BE2C (cell line): Measurements from ENCODE around the gene FGF14.

ENCODE experiments used
- DNase-seq: peaks from one replicate; pipeline ENCODE4 v3.0.0-alpha.2; 2020
- H3K27me3 ChIP-seq: fragments of 250-450 bp; sonication (Bioruptor Pico); 2 replicates; pipeline ENCODE4 v1.5.1; 2020; ENCODE audit warnings: mild to moderate bottlenecking
- H3K36me3 ChIP-seq: fragments of 250-450 bp; sonication (Bioruptor Pico); 2 replicates; pipeline ENCODE4 v1.5.1; 2020; ENCODE audit warnings: mild to moderate bottlenecking
- H3K4me1 ChIP-seq: fragments of 250-450 bp; sonication (Bioruptor Pico); 2 replicates; pipeline ENCODE4 v1.5.1; 2020
- H3K4me3 ChIP-seq: 2 replicates; pipeline ENCODE4 v1.5.1; 2011; ENCODE audit warnings: low read depth, low read length
- H3K9me3 ChIP-seq: fragments of 250-450 bp; sonication (Bioruptor Pico); 2 replicates; pipeline ENCODE4 v1.5.1; 2020
- TF ChIP-seq, protein P1 (sequence below): IDR thresholded peaks from 2 replicates; pipeline ENCODE4 v1.5.1; 2012; ENCODE audit warnings: mild to moderate bottlenecking, low read depth, low read length

FGF14 gene

DNA sequence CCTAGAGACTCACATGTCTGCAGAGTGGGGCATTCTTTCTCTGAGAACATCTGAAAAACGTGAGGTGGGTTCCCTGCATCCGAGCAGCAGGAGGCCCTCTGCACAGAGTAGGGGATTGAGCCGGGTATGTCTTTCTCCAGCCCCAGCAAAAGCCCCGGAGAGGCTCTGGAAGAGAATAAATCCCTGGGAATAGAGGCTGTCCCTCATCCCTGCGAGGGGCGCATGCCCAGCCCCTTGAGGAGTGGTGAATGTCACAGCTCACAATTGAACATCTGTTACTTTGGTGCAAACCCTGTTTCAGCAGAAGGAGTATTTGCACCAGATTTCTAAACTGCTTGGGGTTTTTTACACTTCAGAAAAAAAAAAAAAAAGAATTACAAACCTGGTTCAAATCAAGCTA lies 164.6 kb downstream of the FGF14 start:
- Histone ChIP-seq H3K4me3 (no peak overlapping the region), H3K27me3 (no peaks in the 10 kb centered on the region), H3K4me1 (peaks cover 21% of the 10 kb centered on the region), H3K36me3 (no peaks in the 10 kb centered on the region), H3K9me3 (no peaks in the 10 kb centered on the region)
- no peak for DNase-seq
- TF ChIP-seq, protein P1, sequence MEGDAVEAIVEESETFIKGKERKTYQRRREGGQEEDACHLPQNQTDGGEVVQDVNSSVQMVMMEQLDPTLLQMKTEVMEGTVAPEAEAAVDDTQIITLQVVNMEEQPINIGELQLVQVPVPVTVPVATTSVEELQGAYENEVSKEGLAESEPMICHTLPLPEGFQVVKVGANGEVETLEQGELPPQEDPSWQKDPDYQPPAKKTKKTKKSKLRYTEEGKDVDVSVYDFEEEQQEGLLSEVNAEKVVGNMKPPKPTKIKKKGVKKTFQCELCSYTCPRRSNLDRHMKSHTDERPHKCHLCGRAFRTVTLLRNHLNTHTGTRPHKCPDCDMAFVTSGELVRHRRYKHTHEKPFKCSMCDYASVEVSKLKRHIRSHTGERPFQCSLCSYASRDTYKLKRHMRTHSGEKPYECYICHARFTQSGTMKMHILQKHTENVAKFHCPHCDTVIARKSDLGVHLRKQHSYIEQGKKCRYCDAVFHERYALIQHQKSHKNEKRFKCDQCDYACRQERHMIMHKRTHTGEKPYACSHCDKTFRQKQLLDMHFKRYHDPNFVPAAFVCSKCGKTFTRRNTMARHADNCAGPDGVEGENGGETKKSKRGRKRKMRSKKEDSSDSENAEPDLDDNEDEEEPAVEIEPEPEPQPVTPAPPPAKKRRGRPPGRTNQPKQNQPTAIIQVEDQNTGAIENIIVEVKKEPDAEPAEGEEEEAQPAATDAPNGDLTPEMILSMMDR: no peak

- H3K4me3 ChIP-seq: no peak overlapping the region
- peaks cover 21% of the 10 kb centered on the region for H3K4me1 ChIP-seq
- no peaks in the 10 kb centered on the region for H3K27me3 ChIP-seq
- H3K9me3 ChIP-seq: no peaks in the 10 kb centered on the region
- DNase-seq: no peak
- no peaks in the 10 kb centered on the region for H3K36me3 ChIP-seq
- TF ChIP-seq, protein P1: no peak
Observed at GRCh38 chr13:102236830-102237229, 165.0 kb downstream of the FGF14 start.

- TF ChIP-seq, protein P1: no peak
- H3K4me1 ChIP-seq: peaks cover 21% of the 10 kb centered on the region
- H3K4me3 ChIP-seq: no peak overlapping the region
- no peaks in the 10 kb centered on the region for H3K9me3 ChIP-seq
- no peak for DNase-seq
- no peaks in the 10 kb centered on the region for H3K27me3 ChIP-seq
- no peaks in the 10 kb centered on the region for H3K36me3 ChIP-seq
Observed at GRCh38 chr13:102236341-102236740, 165.5 kb downstream of the FGF14 start.

GRCh38 chr13:102235689-102236088 lies 166.2 kb downstream of the FGF14 start:
- H3K36me3 ChIP-seq: no peaks in the 10 kb centered on the region
- DNase-seq: no peak
- H3K4me3 ChIP-seq: no peak overlapping the region
- no peaks in the 10 kb centered on the region for H3K9me3 ChIP-seq
- no peaks in the 10 kb centered on the region for H3K27me3 ChIP-seq
- TF ChIP-seq, protein P1: no peak
- peaks cover 21% of the 10 kb centered on the region for H3K4me1 ChIP-seq

- TF ChIP-seq, protein P1: no peak
- Histone ChIP-seq H3K4me3 (no peak overlapping the region), H3K36me3 (no peaks in the 10 kb centered on the region), H3K4me1 (peaks cover 13% of the 10 kb centered on the region), H3K27me3 (no peaks in the 10 kb centered on the region), H3K9me3 (no peaks in the 10 kb centered on the region)
- no peak for DNase-seq
Observed at GRCh38 chr13:102234618-102235017, 167.2 kb downstream of the FGF14 start.

GRCh38 chr13:102233566-102234208 lies 168.2 kb downstream of the FGF14 start:
- Histone ChIP-seq H3K9me3 (no peaks in the 10 kb centered on the region), H3K4me1 (peaks cover 7% of the 10 kb centered on the region; the same call in 1 of the 2 replicates), H3K4me3 (no peak overlapping the region), H3K27me3 (no peaks in the 10 kb centered on the region), H3K36me3 (no peaks in the 10 kb centered on the region)
- DNase-seq: no peak
- TF ChIP-seq, protein P1: no peak
